HG03025 (cell line): ENCODE results near the gene ISOC2.
"Not testable (repeated sequence)": the region's sequence is repeated elsewhere in the genome, so short reads cannot be mapped to it uniquely, and the experiment has no call there.

Source experiments
- ATAC-seq: cut with Tn5 transposase; IDR thresholded peaks from one replicate; pipeline ENCODE4 v1.9.1; 2021; ENCODE audit warnings: mild to moderate bottlenecking, moderate library complexity; ENCODE audit not compliant: unreplicated experiment, low FRiP score

Gene ISOC2

GRCh38 chr19:55419103-55419502, 42.3 kb downstream of the ISOC2 start:
- no peak for ATAC-seq

- ATAC-seq = no peak
Measured at GRCh38 chr19:55418185-55418584, 43.3 kb downstream of the ISOC2 start.

GRCh38 chr19:55410168-55410567, 51.3 kb downstream of the ISOC2 start:
- ATAC-seq = no peak

- not testable (repeated sequence) for ATAC-seq
Measured at GRCh38 chr19:55409179-55409578, 52.3 kb downstream of the ISOC2 start.

- ATAC-seq = no peak
Measured at GRCh38 chr19:55408533-55408872, 52.9 kb downstream of the ISOC2 start.

GRCh38 chr19:55407800-55408532, 53.5 kb downstream of the ISOC2 start:
- ATAC-seq = peak; percentile 79

- peak; percentile 28 for ATAC-seq
Measured at GRCh38 chr19:55407550-55407799, 54.0 kb downstream of the ISOC2 start, which contains the start of gene UBE2S. Gene UBE2S (minus strand): TSS chr19:55407788. CDS start chr19:55407589, 199 bp downstream.

- no peak for ATAC-seq
Measured at GRCh38 chr19:55406826-55407549, 54.5 kb downstream of the ISOC2 start.

GRCh38 chr19:55406091-55406825, 55.2 kb downstream of the ISOC2 start:
- no peak for ATAC-seq

- no peak for ATAC-seq
Measured at GRCh38 chr19:55405638-55406037, 55.8 kb downstream of the ISOC2 start.
